HG03460 (cell line): Measurements from ENCODE around the gene ZFHX3.

Experiments used
- ATAC-seq: cut with Tn5 transposase; IDR thresholded peaks from one replicate; pipeline ENCODE4 v1.9.1; 2021; ENCODE audit not compliant: unreplicated experiment

ZFHX3 gene

GRCh38 chr16:72911971-72912370 is 136.0 kb downstream of the ZFHX3 start:
- ATAC-seq, result no peak

- ATAC-seq, result no peak
These were observed 137.1 kb downstream of the ZFHX3 start for GRCh38 chr16:72910875-72911274.

- no peak for ATAC-seq
These were observed 137.5 kb downstream of the ZFHX3 start for GRCh38 chr16:72910381-72910780.

- ATAC-seq, result no peak
These were observed 138.7 kb downstream of the ZFHX3 start for GRCh38 chr16:72909196-72909595.

GRCh38 chr16:72908362-72909167 is 139.4 kb downstream of the ZFHX3 start:
- no peak for ATAC-seq

- no peak for ATAC-seq
These were observed 142.3 kb downstream of the ZFHX3 start for GRCh38 chr16:72905581-72905980.

GRCh38 chr16:72903176-72903575 is 144.8 kb downstream of the ZFHX3 start:
- no peak for ATAC-seq

GRCh38 chr16:72902206-72902605 is 145.7 kb downstream of the ZFHX3 start:
- ATAC-seq, result no peak

- ATAC-seq, result no peak
These were observed 146.8 kb downstream of the ZFHX3 start for GRCh38 chr16:72901000-72901627.

- no peak for ATAC-seq
These were observed 149.6 kb downstream of the ZFHX3 start for GRCh38 chr16:72898216-72898825.

GRCh38 chr16:72897707-72898106 is 150.2 kb downstream of the ZFHX3 start:
- ATAC-seq, result no peak

GRCh38 chr16:72896485-72897118 is 151.3 kb downstream of the ZFHX3 start:
- ATAC-seq, result no peak

GRCh38 chr16:72895951-72896350 is 152.0 kb downstream of the ZFHX3 start:
- no peak for ATAC-seq

- no peak for ATAC-seq
These were observed 153.4 kb downstream of the ZFHX3 start for GRCh38 chr16:72894293-72895151.

- ATAC-seq, result no peak
These were observed 156.4 kb downstream of the ZFHX3 start for GRCh38 chr16:72891291-72892227.

GRCh38 chr16:72890587-72890986 is 157.3 kb downstream of the ZFHX3 start:
- ATAC-seq, result no peak

- no peak for ATAC-seq
These were observed 158.0 kb downstream of the ZFHX3 start for GRCh38 chr16:72889616-72890582.

- ATAC-seq, result no peak
These were observed 160.4 kb downstream of the ZFHX3 start for GRCh38 chr16:72887537-72887936.
